NB4 (cell line): Measurements from ENCODE around the gene ACOD1.

Source experiments
- DNase-seq: peaks from one replicate; pipeline ENCODE4 v3.0.0; 2010; ENCODE audit warnings: low read depth
- H3K4me3 ChIP-seq: one replicate; pipeline ENCODE4 v1.5.1; 2011; ENCODE audit warnings: mild to moderate bottlenecking, low read depth, low read length, moderate library complexity
- MYC ChIP-seq: IDR thresholded peaks from 2 replicates; pipeline ENCODE4 v1.6.1; 2011; ENCODE audit warnings: low read depth, low read length
- POLR2A ChIP-seq: IDR thresholded peaks from 2 replicates; pipeline ENCODE4 v1.6.1; 2011; ENCODE audit warnings: mild to moderate bottlenecking; ENCODE audit not compliant: insufficient read length; ENCODE audit errors: extremely low read depth
- TF ChIP-seq, protein P1 (sequence below): IDR thresholded peaks from one replicate; pipeline ENCODE4 v1.5.1; 2012; ENCODE audit warnings: low read depth, low read length
- TF ChIP-seq, protein P2 (sequence below): IDR thresholded peaks from 2 replicates; pipeline ENCODE4 v1.6.1; 2011; ENCODE audit warnings: low read depth, low read length

The ACOD1 gene

DNA sequence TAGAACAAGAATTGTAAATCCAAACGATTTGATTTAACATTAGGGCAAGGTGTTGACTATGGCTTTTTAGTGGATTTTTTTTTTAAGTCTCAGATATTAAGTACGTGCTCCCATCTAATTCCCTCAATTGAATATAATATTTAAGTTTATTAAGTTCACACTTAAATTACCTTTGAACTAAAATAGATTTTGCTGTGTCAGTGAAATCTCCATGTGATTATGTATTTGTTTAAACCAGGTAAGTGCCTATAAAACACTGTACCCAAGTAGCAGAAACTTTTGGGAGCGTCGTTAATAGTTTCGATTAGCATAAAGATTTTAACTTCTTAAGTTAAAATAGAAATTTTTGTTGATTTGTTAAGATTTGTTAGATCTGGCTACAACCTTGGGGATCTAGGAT is 45.2 kb downstream of the ACOD1 start:
- H3K4me3 ChIP-seq, result no peak overlapping the region
- TF ChIP-seq, protein P1, sequence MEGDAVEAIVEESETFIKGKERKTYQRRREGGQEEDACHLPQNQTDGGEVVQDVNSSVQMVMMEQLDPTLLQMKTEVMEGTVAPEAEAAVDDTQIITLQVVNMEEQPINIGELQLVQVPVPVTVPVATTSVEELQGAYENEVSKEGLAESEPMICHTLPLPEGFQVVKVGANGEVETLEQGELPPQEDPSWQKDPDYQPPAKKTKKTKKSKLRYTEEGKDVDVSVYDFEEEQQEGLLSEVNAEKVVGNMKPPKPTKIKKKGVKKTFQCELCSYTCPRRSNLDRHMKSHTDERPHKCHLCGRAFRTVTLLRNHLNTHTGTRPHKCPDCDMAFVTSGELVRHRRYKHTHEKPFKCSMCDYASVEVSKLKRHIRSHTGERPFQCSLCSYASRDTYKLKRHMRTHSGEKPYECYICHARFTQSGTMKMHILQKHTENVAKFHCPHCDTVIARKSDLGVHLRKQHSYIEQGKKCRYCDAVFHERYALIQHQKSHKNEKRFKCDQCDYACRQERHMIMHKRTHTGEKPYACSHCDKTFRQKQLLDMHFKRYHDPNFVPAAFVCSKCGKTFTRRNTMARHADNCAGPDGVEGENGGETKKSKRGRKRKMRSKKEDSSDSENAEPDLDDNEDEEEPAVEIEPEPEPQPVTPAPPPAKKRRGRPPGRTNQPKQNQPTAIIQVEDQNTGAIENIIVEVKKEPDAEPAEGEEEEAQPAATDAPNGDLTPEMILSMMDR, result no peak
- TF ChIP-seq POLR2A (no peak), MYC (no peak)

DNA sequence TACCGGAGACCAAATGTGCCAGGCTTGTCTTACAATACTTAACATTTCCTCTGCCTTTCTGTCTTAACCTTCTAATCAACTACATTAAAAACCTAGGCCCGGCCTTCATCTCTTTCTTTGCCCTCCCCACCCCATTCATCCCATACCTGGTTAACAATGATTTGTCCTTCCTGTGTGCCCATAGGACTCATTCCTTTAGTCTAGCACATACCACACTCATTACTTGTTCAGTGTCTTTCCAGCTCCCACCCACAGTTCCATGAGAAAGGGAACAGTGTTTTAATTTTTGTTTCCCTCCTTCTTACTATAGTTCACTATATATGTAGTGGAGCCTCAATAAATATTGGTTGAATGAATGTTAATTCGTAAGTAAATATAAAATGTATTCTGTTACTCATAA is 46.0 kb downstream of the ACOD1 start:
- DNase-seq, result no peak

More for the DNA sequence above, 45.2 kb downstream of the ACOD1 start:
- no peak for DNase-seq

DNA sequence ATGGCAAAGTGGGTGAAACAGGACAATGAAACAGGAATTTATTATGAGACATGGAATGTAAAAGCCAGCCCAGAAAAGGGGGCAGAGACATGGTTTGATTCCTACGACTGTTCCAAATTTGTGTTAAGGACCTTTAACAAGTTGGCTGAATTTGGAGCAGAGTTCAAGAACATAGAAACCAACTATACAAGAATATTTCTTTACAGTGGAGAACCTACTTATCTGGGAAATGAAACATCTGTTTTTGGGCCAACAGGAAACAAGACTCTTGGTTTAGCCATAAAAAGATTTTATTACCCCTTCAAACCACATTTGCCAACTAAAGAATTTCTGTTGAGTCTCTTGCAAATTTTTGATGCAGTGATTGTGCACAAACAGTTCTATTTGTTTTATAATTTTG is 52.2 kb downstream of the ACOD1 start:
- peak; percentile 31 for DNase-seq
- TF ChIP-seq, protein P1, result no peak
- TF ChIP-seq MYC (no peak), POLR2A (no peak)
- TF ChIP-seq, protein P2, sequence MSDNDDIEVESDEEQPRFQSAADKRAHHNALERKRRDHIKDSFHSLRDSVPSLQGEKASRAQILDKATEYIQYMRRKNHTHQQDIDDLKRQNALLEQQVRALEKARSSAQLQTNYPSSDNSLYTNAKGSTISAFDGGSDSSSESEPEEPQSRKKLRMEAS, result no peak
- no peak overlapping the region for H3K4me3 ChIP-seq

More for the DNA sequence above, 46.0 kb downstream of the ACOD1 start:
- TF ChIP-seq, protein P1, result no peak
- TF ChIP-seq MYC, result no peak
- TF ChIP-seq, protein P2, result no peak
- no peak for TF ChIP-seq POLR2A
- no peak overlapping the region for H3K4me3 ChIP-seq

DNA sequence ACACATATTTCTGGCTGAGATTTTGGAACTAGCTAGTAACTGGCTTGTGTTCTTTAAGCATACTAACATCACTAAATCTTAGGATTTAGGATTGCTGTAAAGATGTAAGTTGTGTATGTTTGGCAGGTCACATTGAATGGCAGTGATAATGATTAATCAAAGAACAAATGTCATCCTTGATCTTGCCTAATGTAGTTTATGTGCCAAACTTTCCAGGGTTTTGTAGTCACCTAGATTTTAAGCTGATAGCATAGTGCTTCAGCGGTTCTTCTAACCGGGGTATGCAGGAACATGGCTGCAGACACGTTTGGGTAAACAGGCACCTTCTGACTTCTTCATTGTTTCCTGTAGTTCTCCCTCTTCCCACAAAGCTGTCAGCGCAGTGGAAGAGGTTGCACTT is 53.2 kb downstream of the ACOD1 start:
- no peak for DNase-seq
- H3K4me3 ChIP-seq, result no peak overlapping the region
- TF ChIP-seq, protein P2, result no peak
- no peak for TF ChIP-seq POLR2A
- TF ChIP-seq, protein P1, result no peak
- TF ChIP-seq MYC, result no peak

DNA sequence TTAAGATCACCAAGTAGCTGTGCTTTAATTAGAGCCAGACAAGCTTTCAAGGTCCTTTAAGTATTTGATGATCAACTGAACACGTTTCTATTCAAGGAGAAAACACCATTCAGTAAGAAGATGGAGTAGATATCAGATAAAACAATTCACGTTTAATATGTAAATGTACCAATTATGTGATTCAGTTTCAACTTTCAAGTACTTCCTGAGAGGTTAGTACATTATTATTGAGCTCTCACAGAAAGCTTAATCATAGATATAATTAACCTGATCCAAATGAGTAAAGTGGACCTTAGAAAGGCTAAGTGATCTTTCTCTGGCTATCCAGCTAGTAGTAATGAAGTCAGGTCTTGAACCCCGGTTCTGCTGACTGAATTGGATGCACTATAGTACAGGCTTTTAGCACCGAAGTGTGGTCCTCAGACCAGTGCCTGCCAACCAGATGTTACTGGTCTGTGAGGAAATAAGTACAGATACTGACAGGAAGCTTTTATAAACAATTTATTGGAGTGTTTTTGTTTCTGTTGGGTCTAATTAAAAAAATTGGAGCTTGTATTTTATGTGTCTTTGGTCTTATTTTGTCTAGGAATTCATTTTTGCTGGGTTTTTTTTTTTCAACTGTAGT is 53.8 kb downstream of the ACOD1 start:
- H3K4me3 ChIP-seq, result no peak overlapping the region
- TF ChIP-seq MYC, result 0 out of 2 replicates have a peak, but pooled peaks have one; percentile 7
- TF ChIP-seq, protein P2, result no peak
- DNase-seq, result no peak

DNA sequence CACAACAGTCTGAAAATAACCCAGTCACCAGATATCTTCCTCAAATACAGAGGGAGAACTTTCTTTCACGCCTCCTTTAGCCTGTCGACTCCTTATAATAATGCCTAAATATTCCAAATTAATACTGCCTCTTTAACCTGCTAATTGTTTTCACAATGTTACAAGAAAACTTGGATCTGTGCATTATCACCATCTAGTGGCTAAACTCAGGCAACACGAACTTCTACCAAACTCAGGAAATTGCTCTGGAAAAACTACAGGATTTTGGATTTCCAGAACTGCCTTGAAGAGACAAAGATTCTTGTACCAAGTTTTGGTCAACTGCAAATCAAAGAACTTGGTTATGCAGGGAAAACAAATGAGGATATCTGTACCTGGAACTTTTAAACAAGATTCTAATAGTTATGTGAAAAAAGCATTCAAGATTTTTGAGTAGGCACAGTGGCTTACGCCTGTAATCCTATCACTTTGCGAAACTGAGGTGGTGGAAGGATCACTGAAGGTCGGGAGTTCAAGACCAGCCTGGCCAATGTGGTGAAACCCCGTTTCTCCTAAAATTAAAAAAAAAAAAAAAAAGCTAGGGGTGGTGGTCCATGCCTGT is 54.4 kb downstream of the ACOD1 start:
- no peak overlapping the region for H3K4me3 ChIP-seq
- peak; percentile 53 for DNase-seq
- TF ChIP-seq, protein P1, result peak; percentile 72
- TF ChIP-seq, protein P2, result no peak
- TF ChIP-seq MYC (no peak), POLR2A (no peak)
